MCF 10A (cell line): ENCODE data around the gene OBSCN. TPM values are rescaled to one million over a fixed set of nuclear protein-coding genes. Genes with fewer than 3 reads are reported as not detected.
"Not testable (repeated sequence)": the region's sequence is repeated elsewhere in the genome, so short reads cannot be mapped to it uniquely, and the experiment has no call there.

Experiments
- BruUV-seq: library from RNA; stranded (reverse); fragments of 400-500 nt; replicated peaks from 2 replicates; lab custom pipeline; 2021; lab: Mats Ljungman, UMichigan
- CTCF ChIA-PET: fragments of 300-600 bp; sonication (Branson Sonifier 250); formaldehyde crosslinking; extraction: SDS; loops from one replicate; lab custom pipeline; 2021; ENCODE audit warnings: antibody characterized with exemption, inconsistent platforms; lab: Yijun Ruan, JAX
- POLR2A ChIA-PET: fragments of 300-600, 350-650 bp; sonication (Branson Sonifier 250); formaldehyde crosslinking; extraction: SDS; loops from one replicate; lab custom pipeline; 2020; ENCODE audit warnings: antibody characterized with exemption, inconsistent platforms; lab: Yijun Ruan, JAX
- DNase-seq: peaks from one replicate; pipeline ENCODE4 v3.0.0-alpha.2; 2018; ENCODE audit not compliant: unreplicated experiment
- H3K27ac Mint-ChIP-seq: one replicate; pipeline ENCODE4 v1.8.0; 2022; ENCODE audit warnings: mild to moderate bottlenecking, low read depth, mixed read lengths; ENCODE audit not compliant: unreplicated experiment
- H3K27me3 Mint-ChIP-seq: one replicate; pipeline ENCODE4 v1.8.0; 2022; ENCODE audit warnings: mixed read lengths; ENCODE audit not compliant: insufficient read depth, unreplicated experiment
- H3K36me3 Mint-ChIP-seq: one replicate; pipeline ENCODE4 v1.8.0; 2022; ENCODE audit warnings: mild to moderate bottlenecking, moderate library complexity, mixed read lengths; ENCODE audit not compliant: insufficient read depth, unreplicated experiment
- H3K4me1 Mint-ChIP-seq: one replicate; pipeline ENCODE4 v1.8.0; 2022; ENCODE audit warnings: mixed read lengths; ENCODE audit not compliant: insufficient read depth, unreplicated experiment
- H3K4me3 Mint-ChIP-seq: one replicate; pipeline ENCODE4 v1.8.0; 2022; ENCODE audit warnings: mild to moderate bottlenecking, moderate library complexity, mixed read lengths; ENCODE audit not compliant: unreplicated experiment
- H3K9me3 Mint-ChIP-seq: one replicate; pipeline ENCODE4 v1.8.0; 2022; ENCODE audit warnings: mixed read lengths; ENCODE audit not compliant: unreplicated experiment
- CTCF ChIP-seq: fragments of 200-600 bp; IDR thresholded peaks from one replicate; pipeline ENCODE4 v1.8.0; 2022; ENCODE audit warnings: antibody characterized with exemption, mild to moderate bottlenecking; ENCODE audit not compliant: unreplicated experiment
- intact Hi-C: fragments of 100-400 bp; cut with micrococcal nuclease; formaldehyde crosslinking; loops from 2 replicates; pipeline ENCODE4 v1.14.1; 2022
- total RNA-seq: library from RNA; stranded (reverse); gene quantifications from 2 replicates; pipeline ENCODE4 v1.2.3, GENCODE V29; 2022

Gene OBSCN
- total RNA-seq, 1 experiment from 2014 or later, result 22.6 TPM

DNA sequence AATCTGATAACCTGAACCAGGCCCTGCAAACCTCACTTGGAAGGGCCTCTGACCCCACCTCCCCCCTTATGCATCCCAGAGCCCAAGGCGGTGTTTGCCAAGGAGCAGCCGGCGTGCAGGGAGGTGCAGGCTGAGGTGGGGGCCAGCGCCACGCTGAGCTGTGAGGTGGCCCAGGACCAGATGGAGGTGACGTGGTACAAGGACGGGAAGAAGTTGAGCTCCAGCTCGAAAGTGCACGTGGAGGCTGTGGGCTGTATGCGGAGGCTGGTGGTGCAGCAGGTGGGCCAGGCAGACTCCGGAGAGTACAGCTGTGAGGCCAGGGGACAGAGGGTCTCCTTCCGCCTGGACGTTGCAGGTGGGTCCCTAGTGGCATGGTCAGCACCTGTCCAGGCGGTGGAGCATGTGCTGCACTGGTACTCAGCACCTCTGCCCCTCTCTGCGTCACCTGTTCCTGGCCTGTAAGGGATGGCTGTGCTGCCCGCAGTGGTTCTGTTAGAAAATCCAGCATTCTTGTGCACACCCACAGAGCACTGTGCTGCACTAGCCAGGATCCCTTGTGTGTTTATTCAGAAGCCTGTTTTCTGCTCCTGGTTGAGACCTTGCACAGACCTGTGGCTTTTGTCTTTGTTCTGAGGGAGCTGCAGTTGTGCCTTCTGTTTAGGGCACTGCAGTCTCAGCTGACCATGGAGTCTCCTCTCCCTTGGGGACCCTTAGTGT lies 11.6 kb downstream of the OBSCN start:
- intact Hi-C loops, result no loop called here
- no peak for TF ChIP-seq CTCF
- H3K27me3 Mint-ChIP-seq, result no peaks in the 10 kb centered on the region
- CTCF ChIA-PET, result interaction anchor here (0.5 to 2.5 kb wide), 7 partner anchors 8 to 295 kb away, joined by 3 to 7 read pairs (median 3); a partner anchor contains a TSS
- DNase-seq, result no peak
- H3K27ac Mint-ChIP-seq, result no peak overlapping the region
- BruUV-seq, result no TSS peak
- peaks cover 17% of the 10 kb centered on the region for H3K36me3 Mint-ChIP-seq
- H3K4me1 Mint-ChIP-seq, result no peaks in the 10 kb centered on the region
- POLR2A ChIA-PET, result interaction anchor here (0.7 to 1.1 kb wide), 2 partner anchors 9 to 11 kb away, joined by 3 to 4 read pairs; partner anchors contain the start of gene OBSCN
- no peaks in the 10 kb centered on the region for H3K9me3 Mint-ChIP-seq
- no peak overlapping the region for H3K4me3 Mint-ChIP-seq

- no peak overlapping the region for H3K27ac Mint-ChIP-seq
- no peak for TF ChIP-seq CTCF
- no peak for DNase-seq
- H3K4me3 Mint-ChIP-seq, result no peak overlapping the region
- no peaks in the 10 kb centered on the region for H3K27me3 Mint-ChIP-seq
- H3K9me3 Mint-ChIP-seq, result no peaks in the 10 kb centered on the region
- intact Hi-C loops, result no loop called here
- CTCF ChIA-PET, result interaction anchor here (0.8 to 2.5 kb wide), 4 partner anchors 8 to 295 kb away, joined by 3 to 7 read pairs (median 4); no protein-coding TSS in a partner anchor
- H3K36me3 Mint-ChIP-seq, result peaks cover 17% of the 10 kb centered on the region
- BruUV-seq, result no TSS peak
- POLR2A ChIA-PET, result interaction anchor here (0.7 to 1.1 kb wide), 2 partner anchors 9 to 12 kb away, joined by 3 to 4 read pairs; partner anchors contain the start of gene OBSCN
- H3K4me1 Mint-ChIP-seq, result no peaks in the 10 kb centered on the region
Measured at GRCh38 chr1:228219962-228220780, 12.3 kb downstream of the OBSCN start.

DNA sequence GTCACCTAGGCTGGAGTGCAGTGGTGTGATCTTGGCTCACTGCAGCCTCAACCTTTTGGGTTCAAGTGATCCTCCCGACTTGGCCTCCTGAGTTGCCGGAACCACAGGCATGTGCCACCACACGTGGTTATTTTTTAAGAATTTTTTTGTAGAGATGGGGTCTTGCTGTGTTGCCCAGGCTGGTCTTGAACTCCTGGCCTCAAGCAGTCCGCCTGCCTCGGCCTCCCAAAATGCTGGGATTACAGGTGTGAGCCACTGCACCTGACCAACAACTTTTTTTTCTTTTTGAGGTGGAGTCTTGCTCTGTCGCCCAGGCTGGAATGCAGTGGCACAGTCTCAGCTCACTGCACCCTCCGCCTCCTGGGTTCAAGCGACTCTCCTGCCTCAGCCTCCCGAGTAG lies 13.3 kb downstream of the OBSCN start:
- H3K27ac Mint-ChIP-seq, H3K27me3 Mint-ChIP-seq, H3K4me1 Mint-ChIP-seq, CTCF ChIA-PET, H3K9me3 Mint-ChIP-seq, intact Hi-C loops, H3K4me3 Mint-ChIP-seq, DNase-seq, BruUV-seq: not testable (repeated sequence)
- POLR2A ChIA-PET, result interaction anchor here (0.6 kb wide), 1 partner anchor 128 kb away, joined by 3 read pairs; no protein-coding TSS in a partner anchor
- peaks cover 17% of the 10 kb centered on the region for H3K36me3 Mint-ChIP-seq

GRCh38 chr1:228222548-228222947 lies 14.7 kb downstream of the OBSCN start:
- no peak overlapping the region for H3K27ac Mint-ChIP-seq
- intact Hi-C loops, result no loop called here
- CTCF ChIA-PET, result interaction anchor here (5.4 kb wide), 1 partner anchor 8 kb away, joined by 28 read pairs; no protein-coding TSS in a partner anchor
- peaks cover 17% of the 10 kb centered on the region for H3K36me3 Mint-ChIP-seq
- no peak for TF ChIP-seq CTCF
- no TSS peak for BruUV-seq
- H3K9me3 Mint-ChIP-seq, result no peaks in the 10 kb centered on the region
- H3K27me3 Mint-ChIP-seq, result no peaks in the 10 kb centered on the region
- peaks cover 8% of the 10 kb centered on the region for H3K4me1 Mint-ChIP-seq
- POLR2A ChIA-PET, result no interaction called here
- DNase-seq, result no peak
- no peak overlapping the region for H3K4me3 Mint-ChIP-seq
